Fibroblast of lung (primary cell): ENCODE data around the gene GAL.

ENCODE experiments used
- EZH2 ChIP-seq: IDR thresholded peaks from 2 replicates; pipeline ENCODE4 v1.5.1; 2012; ENCODE audit warnings: low read length, control low read depth, mild to moderate bottlenecking; ENCODE audit errors: missing control alignments
- TF ChIP-seq, protein P1 (sequence below), 2 donors: IDR thresholded peaks in 1 of 2; conservative IDR thresholded peaks in 1 of 2; 1 replicate in 1 of 2; 2 replicates in 1 of 2; pipeline ENCODE4 v1.5.1; 2011 to 2012; ENCODE audit warnings: low read length in 2 of 2, control low read depth in 1 of 2, inconsistent platforms in 1 of 2, low read depth in 1 of 2, mild to moderate bottlenecking in 1 of 2

DNA sequence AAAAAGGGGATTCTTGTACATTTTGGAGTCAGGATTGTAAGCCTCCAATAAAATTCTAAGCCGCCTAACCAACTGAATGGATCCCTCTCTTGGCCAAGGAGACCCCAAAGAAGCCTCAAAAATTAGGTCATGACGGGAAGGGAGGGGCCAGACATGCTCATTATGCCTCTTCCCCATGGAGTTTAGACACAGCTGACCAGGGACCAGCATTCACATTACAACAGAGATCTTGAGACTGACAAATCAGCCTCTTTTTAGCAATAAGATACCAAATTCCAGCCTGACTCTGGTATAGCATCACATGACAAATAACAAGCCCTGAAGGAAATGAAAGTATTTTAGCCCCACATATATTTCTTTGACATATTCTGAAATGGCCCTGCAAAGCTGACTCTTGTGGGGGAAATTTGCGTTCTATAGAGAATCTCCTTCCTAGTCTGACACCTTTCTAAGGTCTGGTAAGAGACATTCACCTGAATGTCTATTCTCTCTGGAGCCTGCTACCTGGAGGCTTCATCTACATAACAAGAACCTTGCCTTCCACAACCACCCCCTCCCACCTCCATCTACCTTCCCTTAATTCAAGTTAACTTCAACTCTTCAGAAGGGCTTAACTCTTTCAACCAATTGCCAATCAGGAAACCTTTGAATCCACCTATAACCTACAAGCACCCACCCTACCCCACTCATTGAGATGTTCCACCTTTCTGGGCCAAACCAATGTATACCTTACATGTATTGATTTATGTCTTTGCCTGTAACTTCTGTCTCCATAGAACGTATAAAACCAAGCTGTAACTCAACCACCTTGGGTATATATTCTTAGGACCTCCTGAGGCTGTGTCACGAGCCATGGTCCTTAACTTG is 10.3 kb downstream of the GAL start:
- TF ChIP-seq EZH2: no peak
- TF ChIP-seq, protein P1, sequence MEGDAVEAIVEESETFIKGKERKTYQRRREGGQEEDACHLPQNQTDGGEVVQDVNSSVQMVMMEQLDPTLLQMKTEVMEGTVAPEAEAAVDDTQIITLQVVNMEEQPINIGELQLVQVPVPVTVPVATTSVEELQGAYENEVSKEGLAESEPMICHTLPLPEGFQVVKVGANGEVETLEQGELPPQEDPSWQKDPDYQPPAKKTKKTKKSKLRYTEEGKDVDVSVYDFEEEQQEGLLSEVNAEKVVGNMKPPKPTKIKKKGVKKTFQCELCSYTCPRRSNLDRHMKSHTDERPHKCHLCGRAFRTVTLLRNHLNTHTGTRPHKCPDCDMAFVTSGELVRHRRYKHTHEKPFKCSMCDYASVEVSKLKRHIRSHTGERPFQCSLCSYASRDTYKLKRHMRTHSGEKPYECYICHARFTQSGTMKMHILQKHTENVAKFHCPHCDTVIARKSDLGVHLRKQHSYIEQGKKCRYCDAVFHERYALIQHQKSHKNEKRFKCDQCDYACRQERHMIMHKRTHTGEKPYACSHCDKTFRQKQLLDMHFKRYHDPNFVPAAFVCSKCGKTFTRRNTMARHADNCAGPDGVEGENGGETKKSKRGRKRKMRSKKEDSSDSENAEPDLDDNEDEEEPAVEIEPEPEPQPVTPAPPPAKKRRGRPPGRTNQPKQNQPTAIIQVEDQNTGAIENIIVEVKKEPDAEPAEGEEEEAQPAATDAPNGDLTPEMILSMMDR (conservative IDR thresholded peaks at IDR 0.05 in 1 of 2, IDR thresholded peaks at IDR 0.05 in 1 of 2; ENCODE audit: low read depth in 1 of 2, low read length in 2 of 2): no peak
